Psoas muscle (tissue), 8 donors: ENCODE measurements around the gene FANCC. TPM values are rescaled to one million over a fixed set of nuclear protein-coding genes. Genes with fewer than 3 reads are reported as not detected.

ENCODE experiments used
- ATAC-seq, 4 donors: fragments of 200-7000 bp; cut with Tn5 transposase; one replicate each; pipeline ENCODE4 v1.9.1; 2020; ENCODE audit warnings: moderate library complexity in 3 of 4, mild to moderate bottlenecking in 2 of 4
- DNase-seq, 2 donors: peaks; one replicate each; pipeline ENCODE4 v3.0.0-alpha.2; 2020
- H3K27ac ChIP-seq: fragments of 200-600 bp; one replicate; pipeline ENCODE4 v1.8.0; 2022
- H3K27me3 ChIP-seq, 3 donors: fragments of 200-600 bp in 1 of 3; one replicate each; pipeline versions ENCODE4 v1.6.1 to v1.8.0; 2013 to 2022; ENCODE audit warnings: low read length in 2 of 3, mild to moderate bottlenecking in 2 of 3, moderate library complexity in 1 of 3; ENCODE audit not compliant: insufficient read depth in 3 of 3
- H3K36me3 ChIP-seq, 2 donors: fragments of 200-600 bp in 1 of 2; one replicate each; pipeline versions ENCODE4 v1.6.1 to v1.8.0; 2013 to 2022; ENCODE audit warnings: low read depth in 1 of 2, mild to moderate bottlenecking in 1 of 2, moderate library complexity in 1 of 2; ENCODE audit not compliant: insufficient read depth in 1 of 2
- H3K4me1 ChIP-seq: fragments of 200-600 bp; one replicate; pipeline ENCODE4 v1.8.0; 2022
- H3K4me3 ChIP-seq: fragments of 200-600 bp; one replicate; pipeline ENCODE4 v1.8.0; 2022; ENCODE audit warnings: mild to moderate bottlenecking
- H3K9me3 ChIP-seq: fragments of 200-600 bp; one replicate; pipeline ENCODE4 v1.8.0; 2022
- CTCF ChIP-seq: fragments of 200-600 bp; IDR thresholded peaks from one replicate; pipeline ENCODE4 v1.8.0; 2022; ENCODE audit warnings: antibody characterized with exemption
- WGBS, 3 donors: extraction: QIAGEN DNeasy Blood & Tissue Kit; methylation state at CpG; one replicate each; pipeline versions ENCODE4 v1.1.6 to v1.1.7; 2013; 5-methylcytosine and 5-hydroxymethylcytosine counted together
- intact Hi-C, 2 donors: fragments of 100-400 bp; cut with DNase I; formaldehyde crosslinking; loops; one replicate each; pipeline versions ENCODE4 v1.11.0 to v1.14.2; 2022
- polyA plus RNA-seq, 3 donors: library from polyadenylated mRNA; stranded (reverse); fragments of 200-250 nt; gene quantifications; one replicate each; pipeline ENCODE4 v1.2.3, GENCODE V29; 2013
- total RNA-seq, 4 donors: library from RNA; stranded (reverse); fragmentation: NEBNext Ultra II Directional in 2 of 4; extraction: Animal tissue kit (Norgen Biotek cat#: 25700) in 2 of 4; gene quantifications; one replicate each; pipeline versions ENCODE4 v1.2.1 to v1.2.4, GENCODE V29; 2021 to 2023
- donor health status: healthy with polysubstance abuse.
- donor health status: DM: no; HTN: no; CAD: no; lungs with moderate emphysema.
- donor health status: Bipolar disorder and iron deficiency.
- donor health status: healthy.
- donor health status: DM: yes; HTN: yes; CAD: no.
- donor health status: DM: no; HTN: no; CAD: no.
- donor health status: DM: no; HTN: no; CAD: no.
- donor health status: DM: yes; HTN: yes; CAD: no.

The FANCC gene
- total and polyA plus RNA-seq, 7 donors: 2.1 to 5.2 (median 3.6) TPM

DNA sequence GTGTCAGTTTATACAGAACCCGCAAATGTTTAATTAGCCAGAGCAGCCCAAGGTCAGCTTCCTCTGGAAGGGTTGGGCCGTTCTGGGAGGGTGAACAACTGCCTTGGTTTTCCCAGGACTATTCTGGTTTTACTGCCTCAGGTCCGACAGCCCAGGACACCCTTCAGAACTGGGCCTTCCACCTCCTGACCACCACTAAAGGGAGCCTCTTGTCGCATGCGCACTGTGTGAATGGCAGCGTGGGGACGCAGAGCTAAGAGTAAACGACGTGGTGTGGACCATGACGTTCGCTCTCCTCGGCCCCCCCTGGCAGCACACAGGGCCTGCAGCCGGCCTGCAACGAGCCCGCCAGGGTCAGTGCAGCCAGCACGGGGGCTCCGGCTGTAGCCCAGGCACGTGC lies 214.9 kb downstream of the FANCC start:
- no peak for DNase-seq

DNA sequence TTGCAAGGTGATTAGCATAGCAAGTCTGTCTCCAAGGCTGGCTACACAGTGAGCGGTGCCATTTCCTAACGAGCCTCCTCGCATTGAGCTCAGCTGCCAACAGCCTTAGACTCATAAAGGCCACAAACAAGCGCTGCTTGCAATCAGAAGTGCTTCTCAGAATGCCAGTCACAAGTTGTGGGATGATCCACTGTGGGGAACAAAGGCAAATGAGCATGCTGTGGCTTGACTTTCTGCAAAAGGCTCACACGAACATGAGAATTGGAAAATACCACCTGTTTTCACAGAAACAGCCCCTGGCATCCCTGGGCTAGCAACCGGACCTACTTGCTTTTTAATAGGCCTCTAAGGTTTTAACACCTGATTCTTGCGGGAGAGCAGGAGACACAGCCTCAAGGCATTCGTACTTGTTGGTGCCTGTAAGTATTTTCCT lies 215.5 kb downstream of the FANCC start:
- Histone ChIP-seq H3K27me3 (no peaks in the 10 kb centered on the region), H3K9me3 (no peaks in the 10 kb centered on the region), H3K36me3 (peaks cover 0 to 13% of the 10 kb centered on the region in 2 donors), H3K4me1 (peaks cover 33% of the 10 kb centered on the region), H3K27ac (peak overlapping the region; percentile 44), H3K4me3 (no peak overlapping the region)
- no peak for TF ChIP-seq CTCF
- DNase-seq (no peak), ATAC-seq (peak in 3 of 4 donors; percentile 22 to 49 (median 48))
- intact Hi-C loops: no loop called here
- 51 to 67% (median 51%) methylated on average over 8 of the region's 8 CpGs for WGBS, 3 donors

More for the DNA sequence above, 214.9 kb downstream of the FANCC start:
- ATAC-seq: no peak
- TF ChIP-seq CTCF: no peak
- 59 to 75% (median 65%) methylated on average over 18 of the region's 18 CpGs for WGBS, 3 donors
- H3K27ac ChIP-seq: peak overlapping the region; percentile 44
- intact Hi-C loops: no loop called here
- no peaks in the 10 kb centered on the region for H3K9me3 ChIP-seq
- no peaks in the 10 kb centered on the region for H3K27me3 ChIP-seq
- no peak overlapping the region for H3K4me3 ChIP-seq
- H3K4me1 ChIP-seq: peaks cover 33% of the 10 kb centered on the region
- H3K36me3 ChIP-seq: peaks cover 0 to 19% of the 10 kb centered on the region in 2 donors

DNA sequence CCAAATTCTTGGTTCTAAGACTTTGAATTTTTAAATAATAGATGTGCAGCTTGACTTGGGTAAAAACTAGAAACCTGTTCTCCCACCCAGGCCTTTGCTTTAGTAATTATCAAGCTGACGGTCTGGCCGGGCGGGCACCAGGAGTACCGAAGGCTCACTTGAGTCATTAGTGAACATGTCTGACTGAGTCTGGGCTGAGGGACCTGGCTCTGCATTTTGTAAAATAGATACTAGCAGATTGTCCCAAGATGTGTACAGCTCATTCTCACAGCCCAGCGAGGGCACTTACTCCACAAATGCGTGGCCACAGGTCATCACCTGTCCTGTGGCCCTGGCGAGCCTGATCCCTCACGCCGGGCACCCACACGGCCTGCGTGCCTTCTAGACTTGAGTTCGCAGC lies 216.2 kb downstream of the FANCC start:
- DNase-seq: no peak
- Histone ChIP-seq H3K27me3 (no peaks in the 10 kb centered on the region), H3K36me3 (peaks cover 0 to 6% of the 10 kb centered on the region in 2 donors), H3K4me3 (no peak overlapping the region), H3K4me1 (peaks cover 33% of the 10 kb centered on the region), H3K27ac (peak overlapping the region; percentile 48), H3K9me3 (no peaks in the 10 kb centered on the region)
- TF ChIP-seq CTCF: no peak
- no peak for ATAC-seq
- WGBS, 3 donors: 76 to 95% (median 78%) methylated on average over 12 of the region's 12 CpGs
- intact Hi-C loops: no loop called here

GRCh38 chr9:95100071-95100627 lies 217.4 kb downstream of the FANCC start:
- Histone ChIP-seq H3K4me1 (peaks cover 38% of the 10 kb centered on the region), H3K9me3 (no peaks in the 10 kb centered on the region), H3K36me3 (peaks cover 0 to 3% of the 10 kb centered on the region in 2 donors), H3K27me3 (no peaks in the 10 kb centered on the region), H3K27ac (peak overlapping the region; percentile 65), H3K4me3 (no peak overlapping the region)
- ATAC-seq: no peak
- 81 to 82% (median 81%) methylated on average over 4 of the region's 4 CpGs for WGBS, 3 donors
- intact Hi-C loops: no loop called here
- no peak for TF ChIP-seq CTCF
- no peak for DNase-seq
